ENCODE results near the gene EEFSEC. TPM values are rescaled to one million over a fixed set of nuclear protein-coding genes. Genes with fewer than 3 reads are reported as not detected.

EEFSEC gene
- total and polyA plus RNA-seq, 2 of the 4 experiments (the other 2 are of a cell fraction): 4.5 to 9.3 TPM

GRCh38 chr3:128320551-128321340, 167.5 kb downstream of the EEFSEC start:
- Histone ChIP-seq H2BK120ac (ENCODE audit: low read depth, low read length) (no peak overlapping the region), H3K14ac (replicated peaks; ENCODE audit: low read depth, low read length) (no peak overlapping the region), H3K79me1 (ENCODE audit: low read depth in 1 of 2, low read length in 2 of 2) (no peaks in the 10 kb centered on the region), H2BK15ac (ENCODE audit: low read depth, low read length) (no peak overlapping the region), H3K4me1 (ENCODE audit: control insufficient read depth, insufficient read depth, low read length) (no peaks in the 10 kb centered on the region), H3K36me3 (ENCODE audit: control insufficient read depth, insufficient read depth, low read length) (no peaks in the 10 kb centered on the region), H4K91ac (ENCODE audit: insufficient read depth, low read depth, low read length) (no peak overlapping the region), H3K56ac (ENCODE audit: extremely low read depth, insufficient read depth, low read length) (no peak overlapping the region), H4K5ac (ENCODE audit: low read depth, low read length) (no peak overlapping the region), H3K9me3 (ENCODE audit: control insufficient read depth, insufficient read depth, low read length) (no peaks in the 10 kb centered on the region), H3K27ac (ENCODE audit: insufficient read depth, low read length) (no peak overlapping the region), H2AFZ (replicated peaks; ENCODE audit: low read length, poor library complexity) (no peak overlapping the region), H2BK20ac (ENCODE audit: low read depth, low read length) (no peak overlapping the region), H2AK9ac (replicated peaks; ENCODE audit: low read depth, low read length, poor library complexity) (no peak overlapping the region), H4K8ac (ENCODE audit: low read depth in 2 of 2, low read length in 2 of 2) (no peak overlapping the region), H4K20me1 (ENCODE audit: insufficient read depth, low read length) (no peaks in the 10 kb centered on the region; the same call in 1 of the 2 replicates), H3K18ac (ENCODE audit: low read depth, low read length) (no peak overlapping the region), H2AK5ac (ENCODE audit: low read depth, low read length) (no peak overlapping the region), H3K23ac (ENCODE audit: low read depth, low read length) (no peak overlapping the region), H3K4me3 (ENCODE audit: insufficient read depth, low read depth, low read length) (no peak overlapping the region), H3K9ac (ENCODE audit: low read depth, low read length) (no peak overlapping the region), H3K9me1 (ENCODE audit: insufficient read depth, low read length) (no peaks in the 10 kb centered on the region), H3K27me3 (ENCODE audit: control insufficient read depth, insufficient read depth, low read length) (no peaks in the 10 kb centered on the region), H3K4me2 (ENCODE audit: low read depth, low read length) (no peak overlapping the region), H3K4ac (ENCODE audit: low read depth, low read length) (no peak overlapping the region), H2BK5ac (ENCODE audit: low read depth, low read length, poor library complexity, severe bottlenecking) (no peak overlapping the region)
- in situ Hi-C loops (cut with MboI; ENCODE audit: low sequenced_read_pairs): no loop called here
- DNase-seq (no peak), ATAC-seq (ENCODE audit: low read depth) (no peak)
- ChIA-PET POLR2A (ENCODE audit: unreplicated experiment) (no interaction called here), CTCF (interaction anchor here (0.5 to 1.3 kb wide), 4 partner anchors 27 to 148 kb away, joined by 3 to 5 read pairs (median 3); no protein-coding TSS in a partner anchor)
- dilution Hi-C loops (cut with HindIII; ENCODE audit: low sequenced_read_pairs, unreplicated experiment): no loop called here
- BruUV-seq (replicated peaks): no TSS peak
- WGBS, 2 experiments (ENCODE audit: extremely low coverage in 2 of 2, insufficient read length in 1 of 2): 86% methylated on average over 1 of the region's 8 CpGs; no CpG with 5 or more reads in 1 of the 2 experiments
- intact Hi-C loops (cut with micrococcal nuclease): no loop called here
- TF ChIP-seq RFX5 (IDR thresholded peaks at IDR 0.05; ENCODE audit: low read depth, low read length) (no peak), RAD21 (IDR thresholded peaks at IDR 0.05; ENCODE audit: low read length) (no peak), CEBPB (IDR thresholded peaks at IDR 0.05; ENCODE audit: low read depth, low read length) (no peak), CTCF (conservative IDR thresholded peaks at IDR 0.05; ENCODE audit: low read depth, low read length) (no peak), FOS (IDR thresholded peaks at IDR 0.05; ENCODE audit: low read depth, low read length) (no peak), SMC3 (IDR thresholded peaks at IDR 0.05; ENCODE audit: low read depth, low read length) (no peak), POLR2A (IDR thresholded peaks at IDR 0.05; ENCODE audit: low read depth, low read length) (no peak), BHLHE40 (IDR thresholded peaks at IDR 0.05; ENCODE audit: low read depth, low read length) (no peak), MAFK (IDR thresholded peaks at IDR 0.05; ENCODE audit: low read depth, low read length) (no peak), MXI1 (IDR thresholded peaks at IDR 0.05; ENCODE audit: borderline replicate concordance, low read depth, low read length) (no peak), ELK1 (IDR thresholded peaks at IDR 0.05; ENCODE audit: borderline replicate concordance, low read depth, low read length) (no peak), MAZ (IDR thresholded peaks at IDR 0.05; ENCODE audit: borderline replicate concordance, low read depth, low read length) (no peak), NFE2L2 (IDR thresholded peaks at IDR 0.05; ENCODE audit: low read depth, low read length) (no peak), USF2 (IDR thresholded peaks at IDR 0.05; ENCODE audit: low read depth, low read length) (no peak), CHD1 (IDR thresholded peaks at IDR 0.05; ENCODE audit: low read depth, low read length) (no peak)
